PC-3 (cell line): ENCODE results near the gene ABHD2. TPM values are rescaled to one million over a fixed set of nuclear protein-coding genes. Genes with fewer than 3 reads are reported as not detected.

Source experiments
- ATAC-seq: fragments of 200-7000 bp; cut with Tn5 transposase; 2 replicates; pipeline ENCODE4 v1.9.1; 2020; ENCODE audit warnings: mild to moderate bottlenecking, moderate library complexity
- BruUV-seq: library from RNA; stranded (reverse); fragments of 400-500 nt; replicated peaks from 2 replicates; lab custom pipeline; 2021; lab: Mats Ljungman, UMichigan
- CTCF ChIA-PET: fragments of 300-600 bp; sonication (Branson Sonifier 250); formaldehyde crosslinking; loops from one replicate; lab custom pipeline; 2022; ENCODE audit warnings: antibody characterized with exemption; lab: Charles Lee
- POLR2A ChIA-PET: fragments of 300-600 bp; sonication (Branson Sonifier 250); formaldehyde crosslinking; loops from one replicate; lab custom pipeline; 2022; ENCODE audit warnings: antibody characterized with exemption; ENCODE audit not compliant: unreplicated experiment; lab: Charles Lee
- DNase-seq: peaks from one replicate; pipeline ENCODE4 v3.0.0-alpha.2; 2015
- H2AFZ ChIP-seq: fragments of 300-600 bp; sonication (generic); 2 replicates; pipeline ENCODE4 v1.6.0; 2016; ENCODE audit warnings: antibody characterized with exemption, low read length
- H3F3A ChIP-seq: fragments of 300-600 bp; sonication (generic); one replicate; pipeline ENCODE4 v1.6.0; 2017; ENCODE audit warnings: antibody characterized with exemption, low read length, control low read depth, mild to moderate bottlenecking; ENCODE audit not compliant: unreplicated experiment
- H3K27ac ChIP-seq: fragments of 300-600 bp; sonication (generic); 2 replicates; pipeline ENCODE4 v1.5.1; 2016; ENCODE audit warnings: mild to moderate bottlenecking, low read length
- H3K27me3 ChIP-seq: fragments of 300-600 bp; sonication (generic); 2 replicates; pipeline ENCODE4 v1.6.1; 2016; ENCODE audit warnings: low read length, mixed read lengths
- H3K36me3 ChIP-seq: fragments of 300-600 bp; sonication (generic); 2 replicates; pipeline ENCODE4 v1.6.1; 2016; ENCODE audit warnings: low read depth, mixed run types, low read length, mixed read lengths
- H3K4me1 ChIP-seq: fragments of 300-600 bp; sonication (generic); 2 replicates; pipeline ENCODE4 v1.5.1; 2016; ENCODE audit warnings: low read length; ENCODE audit not compliant: insufficient read depth
- H3K4me2 ChIP-seq: fragments of 300-600 bp; sonication (generic); 2 replicates; pipeline ENCODE4 v1.6.0; 2016; ENCODE audit warnings: low read length
- H3K4me3 ChIP-seq: fragments of 300-600 bp; sonication (generic); 2 replicates; pipeline ENCODE4 v1.5.1; 2016; ENCODE audit warnings: mild to moderate bottlenecking, low read length, mixed read lengths
- H3K79me2 ChIP-seq: fragments of 300-600 bp; sonication (generic); 2 replicates; pipeline ENCODE4 v1.6.1; 2017; ENCODE audit warnings: low read length, mixed read lengths
- H3K9ac ChIP-seq: fragments of 300-600 bp; sonication (generic); 2 replicates; pipeline ENCODE4 v1.6.0; 2016; ENCODE audit warnings: mild to moderate bottlenecking, low read length
- H3K9me2 ChIP-seq: fragments of 300-600 bp; sonication (generic); replicated peaks from 2 replicates; pipeline ENCODE4 v1.6.1; 2016; ENCODE audit warnings: mixed run types, low read length, mixed read lengths
- H3K9me3 ChIP-seq: fragments of 300-600 bp; sonication (generic); 2 replicates; pipeline ENCODE4 v1.6.1; 2016; ENCODE audit warnings: low read length, mixed read lengths
- H4K20me1 ChIP-seq: fragments of 300-600 bp; sonication (generic); 2 replicates; pipeline ENCODE4 v1.6.1; 2016; ENCODE audit warnings: low read length, mixed read lengths
- EZH2 ChIP-seq: fragments of 300-600 bp; sonication (generic); IDR thresholded peaks from one replicate; pipeline ENCODE4 v1.6.1; 2017; ENCODE audit warnings: antibody characterized with exemption, mild to moderate bottlenecking, low read length; ENCODE audit not compliant: unreplicated experiment
- EZH2phosphoT487 ChIP-seq: fragments of 300-600 bp; sonication (generic); IDR thresholded peaks from 2 replicates; pipeline ENCODE4 v1.6.1; 2018; ENCODE audit warnings: mild to moderate bottlenecking, antibody characterized with exemption, low read length, borderline replicate concordance
- intact Hi-C: fragments of 100-400 bp; cut with micrococcal nuclease; formaldehyde crosslinking; loops from 2 replicates; pipeline ENCODE4 v1.9.0; 2023
- total RNA-seq: library from RNA; depleted of rRNA; stranded (reverse); fragments of >200 nt; gene quantifications from 2 replicates; pipeline ENCODE4 v1.2.3, GENCODE V29; 2014
- TF ChIP-seq, protein P1 (sequence below): fragments of 300-600 bp; sonication (generic); conservative IDR thresholded peaks from 2 replicates; pipeline ENCODE4 v1.5.1; 2017; ENCODE audit warnings: antibody characterized with exemption, low read depth, mild to moderate bottlenecking, low read length

ABHD2 gene
- total RNA-seq, 1 experiment from 2014 or later: 34.0 TPM

DNA sequence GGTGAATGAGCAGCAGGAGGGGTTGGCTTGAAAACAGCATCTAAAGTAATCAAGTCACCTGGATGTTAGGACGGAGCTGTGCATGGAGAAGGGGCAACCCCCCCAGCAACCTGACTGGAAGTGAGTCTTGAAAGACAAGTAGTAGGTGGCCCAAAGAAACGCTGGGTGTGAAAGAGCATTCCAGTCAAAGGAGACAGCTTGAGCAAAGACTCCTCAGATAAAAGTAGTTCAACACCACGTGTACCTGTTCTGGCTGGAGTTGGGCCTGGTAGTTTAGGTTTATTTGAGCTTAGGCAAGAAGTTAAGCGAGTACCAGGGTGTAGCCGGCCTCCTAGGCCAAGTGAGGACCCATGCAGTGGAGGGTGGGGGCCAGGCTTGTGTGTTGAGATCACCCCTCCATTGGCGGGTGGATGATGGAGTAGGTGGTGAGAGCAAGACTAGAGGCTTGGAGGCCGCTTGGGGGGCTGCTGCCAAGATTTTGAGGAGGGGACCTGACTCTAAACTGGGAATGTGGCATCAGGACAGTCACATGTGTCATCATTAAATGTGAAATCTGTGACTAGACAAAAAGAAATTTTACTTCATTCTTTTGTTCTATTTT lies 61.3 kb downstream of the ABHD2 start:
- no peak overlapping the region for H2AFZ ChIP-seq
- peaks cover 9% of the 10 kb centered on the region; the same call in 1 of the 2 replicates for H3K36me3 ChIP-seq
- no peak overlapping the region for H3K4me2 ChIP-seq
- BruUV-seq: no TSS peak
- DNase-seq (no peak), ATAC-seq (no peak)
- H3K4me1 ChIP-seq: no peaks in the 10 kb centered on the region
- H3K9ac ChIP-seq: no peak overlapping the region
- no peaks in the 10 kb centered on the region for H3K9me2 ChIP-seq
- no peak overlapping the region for H3K4me3 ChIP-seq
- ChIA-PET POLR2A (interaction anchor here (0.7 kb wide), 1 partner anchor 23 kb away, joined by 4 read pairs; no protein-coding TSS in a partner anchor), CTCF (no interaction called here)
- no peaks in the 10 kb centered on the region for H3K79me2 ChIP-seq
- TF ChIP-seq, protein P1, sequence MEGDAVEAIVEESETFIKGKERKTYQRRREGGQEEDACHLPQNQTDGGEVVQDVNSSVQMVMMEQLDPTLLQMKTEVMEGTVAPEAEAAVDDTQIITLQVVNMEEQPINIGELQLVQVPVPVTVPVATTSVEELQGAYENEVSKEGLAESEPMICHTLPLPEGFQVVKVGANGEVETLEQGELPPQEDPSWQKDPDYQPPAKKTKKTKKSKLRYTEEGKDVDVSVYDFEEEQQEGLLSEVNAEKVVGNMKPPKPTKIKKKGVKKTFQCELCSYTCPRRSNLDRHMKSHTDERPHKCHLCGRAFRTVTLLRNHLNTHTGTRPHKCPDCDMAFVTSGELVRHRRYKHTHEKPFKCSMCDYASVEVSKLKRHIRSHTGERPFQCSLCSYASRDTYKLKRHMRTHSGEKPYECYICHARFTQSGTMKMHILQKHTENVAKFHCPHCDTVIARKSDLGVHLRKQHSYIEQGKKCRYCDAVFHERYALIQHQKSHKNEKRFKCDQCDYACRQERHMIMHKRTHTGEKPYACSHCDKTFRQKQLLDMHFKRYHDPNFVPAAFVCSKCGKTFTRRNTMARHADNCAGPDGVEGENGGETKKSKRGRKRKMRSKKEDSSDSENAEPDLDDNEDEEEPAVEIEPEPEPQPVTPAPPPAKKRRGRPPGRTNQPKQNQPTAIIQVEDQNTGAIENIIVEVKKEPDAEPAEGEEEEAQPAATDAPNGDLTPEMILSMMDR: no peak
- TF ChIP-seq EZH2phosphoT487 (no peak), EZH2 (no peak)
- no peaks in the 10 kb centered on the region for H3K9me3 ChIP-seq
- H3K27me3 ChIP-seq: no peaks in the 10 kb centered on the region
- no peak overlapping the region for H3K27ac ChIP-seq
- H3F3A ChIP-seq: no peaks in the 10 kb centered on the region
- H4K20me1 ChIP-seq: no peaks in the 10 kb centered on the region
- intact Hi-C loops: no loop called here

DNA sequence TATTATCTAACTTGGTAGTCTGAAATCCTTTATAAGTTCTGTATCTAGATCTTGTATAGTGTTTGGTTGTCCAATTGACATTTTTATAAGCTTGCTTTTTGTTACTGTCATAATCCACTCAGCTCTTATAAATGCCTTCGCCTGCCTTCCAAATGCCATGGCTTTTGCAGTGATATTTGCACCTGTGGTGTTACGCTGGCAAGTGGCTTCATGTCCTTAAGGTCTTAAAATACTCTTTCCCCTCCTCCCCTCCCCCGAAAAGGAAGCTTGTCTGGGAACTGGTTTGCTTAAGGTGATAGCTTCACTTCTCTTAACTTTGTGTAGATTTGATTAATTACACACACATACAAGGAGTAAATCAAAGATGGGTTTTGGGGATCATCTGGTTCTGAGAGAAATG lies 62.0 kb downstream of the ABHD2 start:
- H3K9me2 ChIP-seq: no peaks in the 10 kb centered on the region
- H3F3A ChIP-seq: no peaks in the 10 kb centered on the region
- no peak for ATAC-seq
- no peaks in the 10 kb centered on the region for H3K9me3 ChIP-seq
- ChIA-PET CTCF (no interaction called here), POLR2A (no interaction called here)
- BruUV-seq: no TSS peak
- DNase-seq: no peak
- no peak overlapping the region for H3K4me3 ChIP-seq
- no peak overlapping the region for H2AFZ ChIP-seq
- intact Hi-C loops: no loop called here
- no peaks in the 10 kb centered on the region for H3K27me3 ChIP-seq
- H4K20me1 ChIP-seq: no peaks in the 10 kb centered on the region
- H3K4me2 ChIP-seq: no peak overlapping the region
- peaks cover 10% of the 10 kb centered on the region; the same call in 1 of the 2 replicates for H3K36me3 ChIP-seq
- H3K9ac ChIP-seq: no peak overlapping the region
- H3K4me1 ChIP-seq: no peaks in the 10 kb centered on the region
- H3K27ac ChIP-seq: no peak overlapping the region
- H3K79me2 ChIP-seq: no peaks in the 10 kb centered on the region
- TF ChIP-seq, protein P1: no peak
- no peak for TF ChIP-seq EZH2
- no peak for TF ChIP-seq EZH2phosphoT487
